ENCODE results near the gene GTPBP2.
A peak's percentile ranks its signal among the peaks of the same experiment; 100 is the strongest.

GTPBP2 gene

DNA sequence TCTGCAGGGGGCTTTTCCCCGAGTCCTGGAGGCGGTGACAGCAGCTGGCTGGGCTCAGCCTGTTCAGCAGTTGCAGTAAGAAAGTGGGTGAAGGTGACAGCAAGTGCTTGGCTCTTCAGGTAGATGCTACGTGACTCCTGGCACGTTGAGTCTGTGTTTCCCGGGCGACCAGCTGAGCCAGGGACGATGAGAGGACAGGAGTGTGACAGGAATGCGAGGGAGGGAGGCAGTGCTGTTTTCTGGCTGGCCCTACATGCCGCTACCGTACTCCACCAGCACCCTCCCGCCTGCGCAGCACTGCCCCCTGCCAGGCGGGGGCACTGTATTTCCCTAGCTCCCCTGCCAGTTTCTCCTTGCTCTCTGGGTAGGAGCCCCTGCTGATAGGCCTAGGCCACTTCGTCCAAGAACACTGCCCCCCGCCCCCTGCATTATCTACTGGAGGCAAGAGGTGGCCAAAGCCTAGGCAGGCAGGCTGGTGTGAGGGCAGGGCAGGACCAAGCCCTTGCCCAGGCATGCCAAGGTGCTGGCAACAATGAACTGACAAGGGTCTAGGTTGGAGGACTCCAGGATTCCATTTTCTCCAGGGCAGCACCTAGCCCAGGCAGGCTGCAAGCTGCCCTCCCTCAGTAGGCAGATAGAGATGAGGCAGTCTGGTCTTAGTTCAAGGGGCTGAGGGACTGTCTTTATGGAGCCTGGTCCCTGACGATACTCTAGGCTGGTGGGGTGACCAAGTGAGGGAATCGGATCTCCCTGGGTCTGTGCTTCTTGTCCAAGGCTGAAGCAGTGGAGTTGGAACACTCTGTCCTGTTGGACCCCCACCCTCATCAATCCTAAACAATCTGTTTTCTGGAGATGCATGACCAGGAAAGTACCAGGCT, 39.3 kb upstream of the GTPBP2 start (continued):
- no peak for TF ChIP-seq ZNF677 (tag by site-specific recombination; IDR thresholded peaks at IDR 0.05)
- TF ChIP-seq ZNF302 (tag by site-specific recombination; IDR thresholded peaks at IDR 0.05; ENCODE audit: low read depth) = no peak
- TF ChIP-seq, protein P1, sequence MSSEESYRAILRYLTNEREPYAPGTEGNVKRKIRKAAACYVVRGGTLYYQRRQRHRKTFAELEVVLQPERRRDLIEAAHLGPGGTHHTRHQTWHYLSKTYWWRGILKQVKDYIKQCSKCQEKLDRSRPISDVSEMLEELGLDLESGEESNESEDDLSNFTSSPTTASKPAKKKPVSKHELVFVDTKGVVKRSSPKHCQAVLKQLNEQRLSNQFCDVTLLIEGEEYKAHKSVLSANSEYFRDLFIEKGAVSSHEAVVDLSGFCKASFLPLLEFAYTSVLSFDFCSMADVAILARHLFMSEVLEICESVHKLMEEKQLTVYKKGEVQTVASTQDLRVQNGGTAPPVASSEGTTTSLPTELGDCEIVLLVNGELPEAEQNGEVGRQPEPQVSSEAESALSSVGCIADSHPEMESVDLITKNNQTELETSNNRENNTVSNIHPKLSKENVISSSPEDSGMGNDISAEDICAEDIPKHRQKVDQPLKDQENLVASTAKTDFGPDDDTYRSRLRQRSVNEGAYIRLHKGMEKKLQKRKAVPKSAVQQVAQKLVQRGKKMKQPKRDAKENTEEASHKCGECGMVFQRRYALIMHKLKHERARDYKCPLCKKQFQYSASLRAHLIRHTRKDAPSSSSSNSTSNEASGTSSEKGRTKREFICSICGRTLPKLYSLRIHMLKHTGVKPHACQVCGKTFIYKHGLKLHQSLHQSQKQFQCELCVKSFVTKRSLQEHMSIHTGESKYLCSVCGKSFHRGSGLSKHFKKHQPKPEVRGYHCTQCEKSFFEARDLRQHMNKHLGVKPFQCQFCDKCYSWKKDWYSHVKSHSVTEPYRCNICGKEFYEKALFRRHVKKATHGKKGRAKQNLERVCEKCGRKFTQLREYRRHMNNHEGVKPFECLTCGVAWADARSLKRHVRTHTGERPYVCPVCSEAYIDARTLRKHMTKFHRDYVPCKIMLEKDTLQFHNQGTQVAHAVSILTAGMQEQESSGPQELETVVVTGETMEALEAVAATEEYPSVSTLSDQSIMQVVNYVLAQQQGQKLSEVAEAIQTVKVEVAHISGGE (tag by site-specific recombination; conservative IDR thresholded peaks at IDR 0.05; ENCODE audit: low read depth) = no peak
- TF ChIP-seq, protein P2, sequence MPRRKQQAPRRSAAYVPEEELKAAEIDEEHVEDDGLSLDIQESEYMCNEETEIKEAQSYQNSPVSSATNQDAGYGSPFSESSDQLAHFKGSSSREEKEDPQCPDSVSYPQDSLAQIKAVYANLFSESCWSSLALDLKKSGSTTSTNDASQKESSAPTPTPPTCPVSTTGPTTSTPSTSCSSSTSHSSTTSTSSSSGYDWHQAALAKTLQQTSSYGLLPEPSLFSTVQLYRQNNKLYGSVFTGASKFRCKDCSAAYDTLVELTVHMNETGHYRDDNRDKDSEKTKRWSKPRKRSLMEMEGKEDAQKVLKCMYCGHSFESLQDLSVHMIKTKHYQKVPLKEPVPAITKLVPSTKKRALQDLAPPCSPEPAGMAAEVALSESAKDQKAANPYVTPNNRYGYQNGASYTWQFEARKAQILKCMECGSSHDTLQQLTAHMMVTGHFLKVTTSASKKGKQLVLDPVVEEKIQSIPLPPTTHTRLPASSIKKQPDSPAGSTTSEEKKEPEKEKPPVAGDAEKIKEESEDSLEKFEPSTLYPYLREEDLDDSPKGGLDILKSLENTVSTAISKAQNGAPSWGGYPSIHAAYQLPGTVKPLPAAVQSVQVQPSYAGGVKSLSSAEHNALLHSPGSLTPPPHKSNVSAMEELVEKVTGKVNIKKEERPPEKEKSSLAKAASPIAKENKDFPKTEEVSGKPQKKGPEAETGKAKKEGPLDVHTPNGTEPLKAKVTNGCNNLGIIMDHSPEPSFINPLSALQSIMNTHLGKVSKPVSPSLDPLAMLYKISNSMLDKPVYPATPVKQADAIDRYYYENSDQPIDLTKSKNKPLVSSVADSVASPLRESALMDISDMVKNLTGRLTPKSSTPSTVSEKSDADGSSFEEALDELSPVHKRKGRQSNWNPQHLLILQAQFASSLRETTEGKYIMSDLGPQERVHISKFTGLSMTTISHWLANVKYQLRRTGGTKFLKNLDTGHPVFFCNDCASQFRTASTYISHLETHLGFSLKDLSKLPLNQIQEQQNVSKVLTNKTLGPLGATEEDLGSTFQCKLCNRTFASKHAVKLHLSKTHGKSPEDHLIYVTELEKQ (tag by site-specific recombination; IDR thresholded peaks at IDR 0.05; ENCODE audit: borderline replicate concordance) = no peak
- TF ChIP-seq ZNF626 (tag by site-specific recombination; IDR thresholded peaks at IDR 0.05) = no peak
- peak; percentile 71; the same call in 1 of the 2 replicates for TF ChIP-seq ZNF76 (tag by site-specific recombination; IDR thresholded peaks at IDR 0.05; ENCODE audit: borderline replicate concordance, low read depth)
- TF ChIP-seq, protein P3, sequence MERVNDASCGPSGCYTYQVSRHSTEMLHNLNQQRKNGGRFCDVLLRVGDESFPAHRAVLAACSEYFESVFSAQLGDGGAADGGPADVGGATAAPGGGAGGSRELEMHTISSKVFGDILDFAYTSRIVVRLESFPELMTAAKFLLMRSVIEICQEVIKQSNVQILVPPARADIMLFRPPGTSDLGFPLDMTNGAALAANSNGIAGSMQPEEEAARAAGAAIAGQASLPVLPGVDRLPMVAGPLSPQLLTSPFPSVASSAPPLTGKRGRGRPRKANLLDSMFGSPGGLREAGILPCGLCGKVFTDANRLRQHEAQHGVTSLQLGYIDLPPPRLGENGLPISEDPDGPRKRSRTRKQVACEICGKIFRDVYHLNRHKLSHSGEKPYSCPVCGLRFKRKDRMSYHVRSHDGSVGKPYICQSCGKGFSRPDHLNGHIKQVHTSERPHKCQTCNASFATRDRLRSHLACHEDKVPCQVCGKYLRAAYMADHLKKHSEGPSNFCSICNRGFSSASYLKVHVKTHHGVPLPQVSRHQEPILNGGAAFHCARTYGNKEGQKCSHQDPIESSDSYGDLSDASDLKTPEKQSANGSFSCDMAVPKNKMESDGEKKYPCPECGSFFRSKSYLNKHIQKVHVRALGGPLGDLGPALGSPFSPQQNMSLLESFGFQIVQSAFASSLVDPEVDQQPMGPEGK (tag by site-specific recombination; IDR thresholded peaks at IDR 0.05) = peak; percentile 76
- TF ChIP-seq ZNF114 (tag by site-specific recombination; IDR thresholded peaks at IDR 0.05) = no peak
- no peak for TF ChIP-seq BCL11B (tag by site-specific recombination; IDR thresholded peaks at IDR 0.05; ENCODE audit: low read depth)
- no peak for TF ChIP-seq OVOL3 (tag by site-specific recombination; IDR thresholded peaks at IDR 0.05)
- TF ChIP-seq ZNF670 (tag by site-specific recombination; IDR thresholded peaks at IDR 0.05; ENCODE audit: low read depth) = no peak
- TF ChIP-seq, protein P4, sequence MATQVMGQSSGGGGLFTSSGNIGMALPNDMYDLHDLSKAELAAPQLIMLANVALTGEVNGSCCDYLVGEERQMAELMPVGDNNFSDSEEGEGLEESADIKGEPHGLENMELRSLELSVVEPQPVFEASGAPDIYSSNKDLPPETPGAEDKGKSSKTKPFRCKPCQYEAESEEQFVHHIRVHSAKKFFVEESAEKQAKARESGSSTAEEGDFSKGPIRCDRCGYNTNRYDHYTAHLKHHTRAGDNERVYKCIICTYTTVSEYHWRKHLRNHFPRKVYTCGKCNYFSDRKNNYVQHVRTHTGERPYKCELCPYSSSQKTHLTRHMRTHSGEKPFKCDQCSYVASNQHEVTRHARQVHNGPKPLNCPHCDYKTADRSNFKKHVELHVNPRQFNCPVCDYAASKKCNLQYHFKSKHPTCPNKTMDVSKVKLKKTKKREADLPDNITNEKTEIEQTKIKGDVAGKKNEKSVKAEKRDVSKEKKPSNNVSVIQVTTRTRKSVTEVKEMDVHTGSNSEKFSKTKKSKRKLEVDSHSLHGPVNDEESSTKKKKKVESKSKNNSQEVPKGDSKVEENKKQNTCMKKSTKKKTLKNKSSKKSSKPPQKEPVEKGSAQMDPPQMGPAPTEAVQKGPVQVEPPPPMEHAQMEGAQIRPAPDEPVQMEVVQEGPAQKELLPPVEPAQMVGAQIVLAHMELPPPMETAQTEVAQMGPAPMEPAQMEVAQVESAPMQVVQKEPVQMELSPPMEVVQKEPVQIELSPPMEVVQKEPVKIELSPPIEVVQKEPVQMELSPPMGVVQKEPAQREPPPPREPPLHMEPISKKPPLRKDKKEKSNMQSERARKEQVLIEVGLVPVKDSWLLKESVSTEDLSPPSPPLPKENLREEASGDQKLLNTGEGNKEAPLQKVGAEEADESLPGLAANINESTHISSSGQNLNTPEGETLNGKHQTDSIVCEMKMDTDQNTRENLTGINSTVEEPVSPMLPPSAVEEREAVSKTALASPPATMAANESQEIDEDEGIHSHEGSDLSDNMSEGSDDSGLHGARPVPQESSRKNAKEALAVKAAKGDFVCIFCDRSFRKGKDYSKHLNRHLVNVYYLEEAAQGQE (tag by site-specific recombination; IDR thresholded peaks at IDR 0.05) = no peak
- TF ChIP-seq ZNF37A (tag by site-specific recombination; IDR thresholded peaks at IDR 0.05) = no peak
- peak; percentile 98 for TF ChIP-seq ZNF10 (tag by site-specific recombination; IDR thresholded peaks at IDR 0.05)
- TF ChIP-seq PRDM1 (tag by site-specific recombination; IDR thresholded peaks at IDR 0.05) = peak; percentile 96
- TF ChIP-seq ZNF529 (tag by site-specific recombination; IDR thresholded peaks at IDR 0.05; ENCODE audit: insufficient replicate concordance) = no peak
- no peak for TF ChIP-seq YY2 (tag by site-specific recombination; IDR thresholded peaks at IDR 0.05)
- peak; percentile 78 for TF ChIP-seq ZXDB (tag by site-specific recombination; IDR thresholded peaks at IDR 0.05)
- no peak; the same call in 1 of the 2 replicates for TF ChIP-seq ZSCAN30 (tag by site-specific recombination; IDR thresholded peaks at IDR 0.05)
- TF ChIP-seq, protein P5, sequence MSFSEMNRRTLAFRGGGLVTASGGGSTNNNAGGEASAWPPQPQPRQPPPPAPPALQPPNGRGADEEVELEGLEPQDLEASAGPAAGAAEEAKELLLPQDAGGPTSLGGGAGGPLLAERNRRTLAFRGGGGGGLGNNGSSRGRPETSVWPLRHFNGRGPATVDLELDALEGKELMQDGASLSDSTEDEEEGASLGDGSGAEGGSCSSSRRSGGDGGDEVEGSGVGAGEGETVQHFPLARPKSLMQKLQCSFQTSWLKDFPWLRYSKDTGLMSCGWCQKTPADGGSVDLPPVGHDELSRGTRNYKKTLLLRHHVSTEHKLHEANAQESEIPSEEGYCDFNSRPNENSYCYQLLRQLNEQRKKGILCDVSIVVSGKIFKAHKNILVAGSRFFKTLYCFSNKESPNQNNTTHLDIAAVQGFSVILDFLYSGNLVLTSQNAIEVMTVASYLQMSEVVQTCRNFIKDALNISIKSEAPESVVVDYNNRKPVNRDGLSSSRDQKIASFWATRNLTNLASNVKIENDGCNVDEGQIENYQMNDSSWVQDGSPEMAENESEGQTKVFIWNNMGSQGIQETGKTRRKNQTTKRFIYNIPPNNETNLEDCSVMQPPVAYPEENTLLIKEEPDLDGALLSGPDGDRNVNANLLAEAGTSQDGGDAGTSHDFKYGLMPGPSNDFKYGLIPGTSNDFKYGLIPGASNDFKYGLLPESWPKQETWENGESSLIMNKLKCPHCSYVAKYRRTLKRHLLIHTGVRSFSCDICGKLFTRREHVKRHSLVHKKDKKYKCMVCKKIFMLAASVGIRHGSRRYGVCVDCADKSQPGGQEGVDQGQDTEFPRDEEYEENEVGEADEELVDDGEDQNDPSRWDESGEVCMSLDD (tag by site-specific recombination; IDR thresholded peaks at IDR 0.05) = peak; percentile 38; the same call in 1 of the 2 replicates
- TF ChIP-seq, protein P6, sequence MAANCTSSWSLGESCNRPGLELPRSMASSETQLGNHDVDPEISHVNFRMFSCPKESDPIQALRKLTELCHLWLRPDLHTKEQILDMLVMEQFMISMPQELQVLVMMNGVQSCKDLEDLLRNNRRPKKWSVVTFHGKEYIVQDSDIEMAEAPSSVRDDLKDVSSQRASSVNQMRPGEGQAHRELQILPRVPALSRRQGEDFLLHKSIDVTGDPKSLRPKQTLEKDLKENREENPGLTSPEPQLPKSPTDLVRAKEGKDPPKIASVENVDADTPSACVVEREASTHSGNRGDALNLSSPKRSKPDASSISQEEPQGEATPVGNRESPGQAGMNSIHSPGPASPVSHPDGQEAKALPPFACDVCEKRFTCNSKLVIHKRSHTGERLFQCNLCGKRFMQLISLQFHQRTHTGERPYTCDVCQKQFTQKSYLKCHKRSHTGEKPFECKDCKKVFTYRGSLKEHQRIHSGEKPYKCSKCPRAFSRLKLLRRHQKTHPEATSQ (tag by site-specific recombination; IDR thresholded peaks at IDR 0.05) = no peak
